DND-41 (cell line): Measurements from ENCODE around the gene CCDC102B.

Experiments used
- ATAC-seq: fragments of 200-7000 bp; cut with Tn5 transposase; 3 replicates; pipeline ENCODE4 v1.9.1; 2021; ENCODE audit warnings: low read depth; ENCODE audit not compliant: insufficient read depth
- DNase-seq: peaks from one replicate; pipeline ENCODE4 v3.0.0-alpha.2; 2020
- H2AFZ ChIP-seq: 2 replicates; pipeline ENCODE4 v1.6.0; 2012; ENCODE audit warnings: low read depth, low read length
- H3K27ac ChIP-seq: 2 replicates; pipeline ENCODE4 v1.5.1; 2012; ENCODE audit warnings: low read length, inconsistent platforms
- H3K27me3 ChIP-seq: fragments of 200-600 bp; sonication (generic); 2 replicates; pipeline ENCODE4 v1.6.0; 2012; ENCODE audit warnings: low read length, mild to moderate bottlenecking, inconsistent platforms; ENCODE audit not compliant: insufficient read depth, poor library complexity
- H3K36me3 ChIP-seq: 2 replicates; pipeline ENCODE4 v1.5.1; 2012; ENCODE audit warnings: low read length, inconsistent platforms; ENCODE audit not compliant: insufficient read depth
- H3K4me1 ChIP-seq: 2 replicates; pipeline ENCODE4 v1.5.1; 2012; ENCODE audit warnings: mild to moderate bottlenecking, low read length; ENCODE audit not compliant: insufficient read depth
- H3K4me2 ChIP-seq: 2 replicates; pipeline ENCODE4 v1.6.0; 2012; ENCODE audit warnings: mild to moderate bottlenecking, moderate library complexity, low read length, inconsistent platforms; ENCODE audit not compliant: insufficient read depth
- H3K4me3 ChIP-seq, 2 experiments: fragments of 200-600 bp in 1 of 2; shearing (Covaris generic) in 1 of 2; 2 replicates each; pipeline ENCODE4 v1.5.1; 2012 to 2016; ENCODE audit warnings: inconsistent platforms in 2 of 2, low read length in 2 of 2, mild to moderate bottlenecking in 2 of 2, low read depth in 1 of 2, moderate library complexity in 1 of 2
- H3K79me2 ChIP-seq: 2 replicates; pipeline ENCODE4 v1.6.0; 2012; ENCODE audit warnings: low read length, inconsistent platforms; ENCODE audit not compliant: insufficient read depth
- H3K9ac ChIP-seq: 2 replicates; pipeline ENCODE4 v1.6.0; 2012; ENCODE audit warnings: low read depth, mild to moderate bottlenecking, inconsistent platforms, low read length, moderate library complexity
- H3K9me3 ChIP-seq: 2 replicates; pipeline ENCODE4 v1.5.1; 2012; ENCODE audit warnings: low read length, moderate library complexity, mild to moderate bottlenecking, inconsistent platforms; ENCODE audit not compliant: insufficient read depth, severe bottlenecking
- H4K20me1 ChIP-seq: 2 replicates; pipeline ENCODE4 v1.6.0; 2012; ENCODE audit warnings: low read length; ENCODE audit not compliant: insufficient read depth
- CTCF ChIP-seq: IDR thresholded peaks from 2 replicates; pipeline ENCODE4 v1.5.1; 2012; ENCODE audit warnings: borderline replicate concordance, low read length, moderate library complexity, mild to moderate bottlenecking; ENCODE audit not compliant: poor library complexity, severe bottlenecking; ENCODE audit errors: extremely low read depth
- EZH2 ChIP-seq: IDR thresholded peaks from 3 replicates; pipeline ENCODE4 v1.6.1; 2012; ENCODE audit warnings: borderline replicate concordance, low read depth, mild to moderate bottlenecking, moderate library complexity, low read length, inconsistent platforms; ENCODE audit not compliant: severe bottlenecking

Gene CCDC102B

DNA sequence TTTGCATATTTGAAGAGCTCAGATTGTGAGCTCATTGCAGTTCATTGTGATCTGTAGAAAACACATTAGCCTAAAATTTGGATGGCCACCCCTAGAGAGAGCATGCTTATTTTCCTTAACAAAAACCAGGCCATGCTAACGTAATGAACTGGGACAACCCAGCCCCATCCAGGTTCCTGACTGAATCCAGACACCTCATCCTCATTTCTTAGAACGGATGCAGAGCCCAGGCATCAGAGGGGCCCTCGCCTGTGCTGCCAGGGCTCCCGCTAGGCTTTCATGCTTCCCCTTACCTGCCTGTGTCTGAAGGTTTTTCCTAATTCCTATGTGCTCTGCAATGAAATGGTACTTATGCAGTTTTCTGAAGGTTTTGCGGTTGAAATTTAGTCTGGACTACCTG is 171.1 kb downstream of the CCDC102B start:
- H4K20me1 ChIP-seq, result no peaks in the 10 kb centered on the region
- H3K36me3 ChIP-seq, result no peaks in the 10 kb centered on the region
- no peak for ATAC-seq
- no peak overlapping the region for H3K27ac ChIP-seq
- H3K9me3 ChIP-seq, result no peaks in the 10 kb centered on the region
- H3K4me3 ChIP-seq, result no peak overlapping the region
- no peaks in the 10 kb centered on the region for H3K4me1 ChIP-seq
- H2AFZ ChIP-seq, result no peak overlapping the region
- no peak for DNase-seq
- no peak for TF ChIP-seq EZH2
- no peak for TF ChIP-seq CTCF
- no peak overlapping the region for H3K9ac ChIP-seq
- H3K4me2 ChIP-seq, result no peak overlapping the region
- no peaks in the 10 kb centered on the region for H3K27me3 ChIP-seq
- no peaks in the 10 kb centered on the region for H3K79me2 ChIP-seq

DNA sequence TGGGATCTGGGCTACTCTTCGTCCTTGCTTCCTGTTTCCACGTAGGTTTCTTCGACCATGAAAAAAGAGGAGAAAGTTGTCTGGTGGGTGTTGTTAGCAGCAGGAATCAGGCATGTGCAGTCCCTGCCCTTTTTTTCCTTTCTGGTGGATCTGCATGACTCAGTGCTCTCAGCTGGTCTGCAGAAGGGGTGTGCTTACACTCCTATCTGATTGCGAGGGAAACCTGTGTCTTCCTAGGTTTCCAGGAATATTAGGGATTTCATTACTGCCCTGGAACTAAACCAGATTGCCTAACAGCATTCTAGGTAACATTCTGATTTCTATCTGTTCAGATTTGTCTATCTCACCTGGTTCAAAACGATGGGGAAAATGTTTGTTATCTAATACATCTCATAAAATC is 174.3 kb downstream of the CCDC102B start:
- no peaks in the 10 kb centered on the region for H3K9me3 ChIP-seq
- no peak overlapping the region for H3K27ac ChIP-seq
- no peaks in the 10 kb centered on the region for H4K20me1 ChIP-seq
- no peaks in the 10 kb centered on the region for H3K36me3 ChIP-seq
- H3K4me2 ChIP-seq, result no peak overlapping the region
- no peaks in the 10 kb centered on the region for H3K4me1 ChIP-seq
- H3K4me3 ChIP-seq, result no peak overlapping the region
- no peak for ATAC-seq
- H2AFZ ChIP-seq, result no peak overlapping the region
- H3K79me2 ChIP-seq, result no peaks in the 10 kb centered on the region
- H3K27me3 ChIP-seq, result no peaks in the 10 kb centered on the region
- no peak for DNase-seq
- no peak overlapping the region for H3K9ac ChIP-seq
- TF ChIP-seq EZH2, result no peak
- TF ChIP-seq CTCF, result no peak

GRCh38 chr18:68979737-68980136 is 181.9 kb downstream of the CCDC102B start:
- H3K4me3 ChIP-seq, result no peak overlapping the region
- no peaks in the 10 kb centered on the region for H3K79me2 ChIP-seq
- no peaks in the 10 kb centered on the region for H3K36me3 ChIP-seq
- ATAC-seq, result no peak
- no peak overlapping the region for H2AFZ ChIP-seq
- H3K4me1 ChIP-seq, result no peaks in the 10 kb centered on the region
- H3K4me2 ChIP-seq, result no peak overlapping the region
- no peak for TF ChIP-seq EZH2
- no peak for DNase-seq
- no peaks in the 10 kb centered on the region for H3K27me3 ChIP-seq
- H3K9me3 ChIP-seq, result no peaks in the 10 kb centered on the region
- no peak overlapping the region for H3K9ac ChIP-seq
- no peak overlapping the region for H3K27ac ChIP-seq
- no peaks in the 10 kb centered on the region for H4K20me1 ChIP-seq

GRCh38 chr18:68983126-68983525 is 185.2 kb downstream of the CCDC102B start:
- H3K9me3 ChIP-seq, result no peaks in the 10 kb centered on the region
- H3K79me2 ChIP-seq, result no peaks in the 10 kb centered on the region
- H3K4me1 ChIP-seq, result no peaks in the 10 kb centered on the region
- no peaks in the 10 kb centered on the region for H4K20me1 ChIP-seq
- no peak for ATAC-seq
- H3K4me2 ChIP-seq, result no peak overlapping the region
- no peak for DNase-seq
- H3K27me3 ChIP-seq, result no peaks in the 10 kb centered on the region
- no peak overlapping the region for H3K27ac ChIP-seq
- no peaks in the 10 kb centered on the region for H3K36me3 ChIP-seq
- no peak overlapping the region for H2AFZ ChIP-seq
- H3K4me3 ChIP-seq, result no peak overlapping the region
- no peak overlapping the region for H3K9ac ChIP-seq
- TF ChIP-seq EZH2, result no peak
- no peak for TF ChIP-seq CTCF
